GM13977 (cell line): ENCODE data around the gene UNC13C.

ENCODE experiments used
- DNase-seq: peaks from one replicate; pipeline ENCODE4 v3.0.0; 2012; ENCODE audit warnings: low spot score
- in situ Hi-C: fragments of 300-500 bp; cut with MboI; formaldehyde crosslinking; loops from one replicate; pipeline ENCODE4 v1.12.0; 2022; ENCODE audit warnings: low sequenced_read_pairs, low pct_unique_long_range_greater_than_20kb, mixed read lengths, inconsistent platforms; ENCODE audit not compliant: unreplicated experiment
- TF ChIP-seq, protein P1 (sequence below): IDR thresholded peaks from 2 replicates; pipeline ENCODE4 v1.5.1; 2012; ENCODE audit warnings: mild to moderate bottlenecking, control low read depth; ENCODE audit not compliant: insufficient read depth; ENCODE audit errors: extremely low read depth, missing control alignments

Gene UNC13C

GRCh38 chr15:54659646-54660045, 681.4 kb downstream of the UNC13C start:
- TF ChIP-seq, protein P1, sequence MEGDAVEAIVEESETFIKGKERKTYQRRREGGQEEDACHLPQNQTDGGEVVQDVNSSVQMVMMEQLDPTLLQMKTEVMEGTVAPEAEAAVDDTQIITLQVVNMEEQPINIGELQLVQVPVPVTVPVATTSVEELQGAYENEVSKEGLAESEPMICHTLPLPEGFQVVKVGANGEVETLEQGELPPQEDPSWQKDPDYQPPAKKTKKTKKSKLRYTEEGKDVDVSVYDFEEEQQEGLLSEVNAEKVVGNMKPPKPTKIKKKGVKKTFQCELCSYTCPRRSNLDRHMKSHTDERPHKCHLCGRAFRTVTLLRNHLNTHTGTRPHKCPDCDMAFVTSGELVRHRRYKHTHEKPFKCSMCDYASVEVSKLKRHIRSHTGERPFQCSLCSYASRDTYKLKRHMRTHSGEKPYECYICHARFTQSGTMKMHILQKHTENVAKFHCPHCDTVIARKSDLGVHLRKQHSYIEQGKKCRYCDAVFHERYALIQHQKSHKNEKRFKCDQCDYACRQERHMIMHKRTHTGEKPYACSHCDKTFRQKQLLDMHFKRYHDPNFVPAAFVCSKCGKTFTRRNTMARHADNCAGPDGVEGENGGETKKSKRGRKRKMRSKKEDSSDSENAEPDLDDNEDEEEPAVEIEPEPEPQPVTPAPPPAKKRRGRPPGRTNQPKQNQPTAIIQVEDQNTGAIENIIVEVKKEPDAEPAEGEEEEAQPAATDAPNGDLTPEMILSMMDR = no peak
- no peak for DNase-seq
- in situ Hi-C loops = no loop called here

DNA sequence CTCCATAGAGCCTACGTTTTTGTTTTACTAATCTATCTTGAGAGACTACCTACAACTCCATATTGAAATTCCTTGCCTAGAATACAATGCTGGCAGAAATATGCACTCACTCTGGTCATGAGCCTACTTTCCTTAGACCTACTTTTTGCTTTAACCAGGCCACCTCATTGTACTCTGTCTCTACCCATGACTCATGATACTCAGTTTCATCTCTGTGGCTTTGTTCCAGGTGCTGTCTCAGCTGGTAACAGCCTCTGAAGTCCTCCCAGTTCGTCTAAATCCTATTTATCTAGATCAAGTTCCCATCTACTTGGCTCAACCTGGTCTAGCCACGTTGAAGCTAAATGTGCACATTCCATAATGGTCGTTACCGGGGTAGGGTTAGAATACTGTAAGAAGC, 682.1 kb downstream of the UNC13C start:
- no peak for DNase-seq
- in situ Hi-C loops = no loop called here
- TF ChIP-seq, protein P1 = no peak

- in situ Hi-C loops = no loop called here
- TF ChIP-seq, protein P1 = no peak
- DNase-seq = no peak
Measured at GRCh38 chr15:54675241-54675640, 697.0 kb downstream of the UNC13C start.

GRCh38 chr15:54681584-54681983, 703.3 kb downstream of the UNC13C start:
- TF ChIP-seq, protein P1 = no peak
- DNase-seq = no peak
- in situ Hi-C loops = no loop called here
